Measurements from ENCODE around the gene SCARB1.

Gene SCARB1

DNA sequence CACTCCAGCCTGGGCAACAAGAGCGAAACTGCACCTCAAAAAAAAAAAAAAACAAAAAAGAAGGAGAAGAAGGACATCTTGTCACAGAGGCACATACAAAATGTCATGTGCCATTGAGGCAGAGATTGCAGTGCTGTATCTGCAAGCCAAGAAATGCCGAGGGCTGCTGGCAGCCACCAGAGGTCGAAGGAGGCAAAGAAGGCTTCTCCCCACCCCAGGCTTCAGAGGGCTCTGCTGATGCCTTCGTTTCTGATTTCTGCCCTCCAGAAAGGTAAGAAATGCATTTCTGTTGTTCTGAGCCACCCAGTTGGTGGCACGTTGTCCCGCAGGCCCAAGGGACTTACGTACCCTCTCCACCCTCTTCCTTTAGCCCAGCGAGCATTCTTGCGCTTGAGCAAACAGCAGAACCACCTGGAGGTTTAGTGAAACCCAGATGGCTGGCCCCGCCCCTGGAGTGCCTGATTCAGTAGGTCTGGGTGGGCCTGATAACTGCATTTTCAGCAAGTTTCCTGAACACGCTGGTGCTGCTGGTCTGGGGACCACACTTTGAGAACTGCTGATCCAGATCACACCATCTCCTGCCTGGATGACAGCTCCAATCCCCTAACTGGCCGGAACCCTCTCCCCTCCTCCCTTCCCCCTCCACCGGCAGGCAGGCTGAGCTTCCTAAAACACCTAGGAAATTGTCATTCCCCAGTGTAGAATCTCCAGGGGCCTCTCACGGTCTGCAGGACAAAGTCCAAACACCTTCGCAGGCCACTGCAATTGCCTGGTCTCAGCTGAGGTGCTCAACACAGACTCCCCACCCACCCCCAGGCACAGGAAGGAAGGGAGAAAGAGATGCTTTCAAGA, 21.1 kb upstream of the SCARB1 start:
- DNase-seq, result peak in 1 of 4 experiments; percentile 32

GRCh38 chr12:124883263-124884130, 19.8 kb upstream of the SCARB1 start:
- DNase-seq, result no peak

DNA sequence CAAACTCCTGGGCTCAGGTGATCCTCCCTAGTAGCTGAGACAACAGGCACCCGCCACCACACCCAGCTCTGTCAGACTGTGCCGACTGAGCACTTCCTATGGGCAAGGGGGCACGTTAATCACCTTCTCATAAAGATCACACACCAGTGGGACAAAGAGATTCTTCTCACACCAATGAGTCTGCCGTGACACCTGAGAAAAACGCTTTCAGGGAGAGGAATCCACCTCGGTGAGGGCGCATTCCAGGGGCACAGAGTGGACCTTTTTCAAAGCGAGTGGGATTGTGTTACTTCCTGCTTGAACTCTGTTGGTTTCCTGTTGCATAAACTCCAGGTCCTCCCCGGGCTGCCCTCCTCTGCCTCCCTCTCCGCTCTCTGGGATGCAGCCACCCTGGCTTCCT, 17.5 kb upstream of the SCARB1 start:
- peak in 3 of 4 experiments; percentile 53 to 68 (median 67) for DNase-seq

GRCh38 chr12:124880335-124880734, 16.7 kb upstream of the SCARB1 start:
- peak; percentile 49 to 75 (median 70) for DNase-seq

DNA sequence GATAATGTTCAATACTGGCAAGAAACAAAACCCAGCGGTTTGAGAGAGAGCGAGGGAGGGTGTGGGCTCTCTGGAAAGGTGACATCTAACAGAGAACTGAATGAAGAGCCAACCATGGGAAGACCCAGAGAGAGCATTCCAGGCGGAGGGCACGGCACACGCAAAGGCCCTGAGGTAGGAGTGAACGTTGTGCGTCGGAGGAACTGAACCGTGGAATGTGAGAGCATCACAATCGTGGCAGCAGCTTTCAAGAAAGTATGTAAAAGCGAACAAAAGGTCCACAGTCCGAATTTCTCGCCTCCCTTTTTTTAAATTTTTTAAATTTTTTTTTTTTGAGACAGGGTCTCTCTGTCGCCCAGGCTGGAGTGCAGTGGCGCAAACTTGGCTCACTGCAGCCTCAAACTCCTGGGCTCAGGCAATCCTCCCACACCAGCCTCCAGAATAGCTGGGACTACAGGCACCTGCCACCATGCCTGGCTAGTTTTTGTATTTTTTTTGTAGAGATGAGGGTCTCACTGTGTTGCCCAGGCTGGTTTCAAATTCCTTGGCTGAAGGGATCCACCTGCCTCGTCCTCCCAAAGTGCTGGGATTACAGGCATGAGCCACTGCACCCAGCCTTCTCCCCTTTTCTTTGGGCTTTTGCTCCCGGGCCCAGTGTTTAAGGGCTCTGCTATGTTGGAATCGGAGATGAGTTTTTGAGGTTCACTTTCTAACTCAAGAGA, 15.3 kb upstream of the SCARB1 start:
- DNase-seq, result no peak

DNA sequence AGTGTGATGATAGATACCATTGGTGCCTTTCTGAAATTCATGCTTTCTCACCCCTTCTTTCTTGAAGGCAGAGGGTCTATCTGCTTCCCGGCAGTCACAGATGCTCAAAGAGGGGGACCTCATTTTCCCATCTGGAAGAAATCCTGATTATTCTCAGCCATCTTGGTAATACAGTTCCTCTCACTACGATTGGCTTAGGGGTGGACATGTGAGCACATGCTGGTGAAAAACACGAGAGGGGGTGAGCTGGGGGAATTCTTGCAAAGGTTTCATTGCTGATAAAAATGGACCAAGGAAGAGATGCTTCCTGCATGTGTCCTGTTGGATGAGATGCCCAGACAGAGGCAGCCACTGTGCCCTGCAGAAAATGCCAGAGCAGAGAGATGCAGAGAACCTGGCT, 13.8 kb upstream of the SCARB1 start:
- DNase-seq, result no peak

DNA sequence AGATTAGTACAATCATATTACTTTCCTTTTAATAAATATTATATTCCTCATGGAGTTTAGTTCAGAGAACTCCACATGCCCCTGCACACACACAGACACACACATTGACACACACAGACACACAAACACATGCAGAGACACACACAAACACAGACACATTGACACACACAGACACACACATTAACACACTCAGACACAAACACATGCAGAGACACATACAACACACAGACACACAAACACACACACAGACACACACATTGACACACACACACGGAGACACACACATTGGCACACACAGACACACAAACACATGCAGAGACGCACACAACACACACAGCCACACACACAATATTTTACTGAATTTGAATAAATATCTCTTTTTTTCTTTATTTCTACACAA, 12.5 kb upstream of the SCARB1 start:
- no peak for DNase-seq

DNA sequence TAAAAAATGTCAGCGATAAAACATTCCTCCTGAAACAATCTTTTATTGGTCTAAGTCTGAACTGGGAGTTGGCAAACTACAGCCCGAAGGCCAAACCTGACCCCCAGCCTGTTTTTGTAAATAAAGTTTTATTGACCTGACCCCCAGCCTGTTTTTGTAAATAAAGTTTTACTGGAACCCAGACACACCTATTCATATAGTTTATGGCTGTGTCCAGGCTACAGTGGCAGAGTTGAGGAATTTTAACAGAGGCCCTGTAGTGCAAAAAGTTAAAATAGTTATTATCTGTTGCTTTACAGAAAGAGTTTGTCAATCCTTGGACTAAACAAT, 12.1 kb upstream of the SCARB1 start:
- DNase-seq, result no peak

GRCh38 chr12:124874988-124875802, 11.5 kb upstream of the SCARB1 start:
- no peak for DNase-seq

DNA sequence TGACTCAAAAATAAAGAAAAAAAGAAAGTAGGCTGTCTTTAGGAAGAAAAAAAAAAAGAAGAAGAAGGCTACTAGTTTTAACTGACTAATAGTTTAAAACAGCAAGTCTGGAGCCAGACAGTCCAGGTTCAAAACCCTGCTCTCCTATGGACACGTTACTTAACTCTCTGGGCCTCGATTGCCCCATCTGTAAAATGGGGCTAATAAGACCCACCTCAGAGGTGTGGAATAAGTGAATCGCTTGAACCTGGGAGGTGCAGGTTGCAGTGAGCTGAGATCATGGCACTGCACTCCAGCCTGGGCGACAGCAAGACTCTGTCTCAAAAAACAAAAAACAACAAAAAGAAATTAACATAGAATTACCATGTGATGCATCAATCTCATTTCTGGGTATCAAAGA, 10.5 kb upstream of the SCARB1 start:
- no peak for DNase-seq

GRCh38 chr12:124872068-124872719, 8.5 kb upstream of the SCARB1 start:
- no peak for DNase-seq

GRCh38 chr12:124871297-124871696, 7.6 kb upstream of the SCARB1 start:
- no peak for DNase-seq

GRCh38 chr12:124870515-124870914, 6.9 kb upstream of the SCARB1 start:
- no peak for DNase-seq

- peak; percentile 88 to 95 (median 92) for DNase-seq
These were observed 5.5 kb upstream of the SCARB1 start for GRCh38 chr12:124869059-124869665.

DNA sequence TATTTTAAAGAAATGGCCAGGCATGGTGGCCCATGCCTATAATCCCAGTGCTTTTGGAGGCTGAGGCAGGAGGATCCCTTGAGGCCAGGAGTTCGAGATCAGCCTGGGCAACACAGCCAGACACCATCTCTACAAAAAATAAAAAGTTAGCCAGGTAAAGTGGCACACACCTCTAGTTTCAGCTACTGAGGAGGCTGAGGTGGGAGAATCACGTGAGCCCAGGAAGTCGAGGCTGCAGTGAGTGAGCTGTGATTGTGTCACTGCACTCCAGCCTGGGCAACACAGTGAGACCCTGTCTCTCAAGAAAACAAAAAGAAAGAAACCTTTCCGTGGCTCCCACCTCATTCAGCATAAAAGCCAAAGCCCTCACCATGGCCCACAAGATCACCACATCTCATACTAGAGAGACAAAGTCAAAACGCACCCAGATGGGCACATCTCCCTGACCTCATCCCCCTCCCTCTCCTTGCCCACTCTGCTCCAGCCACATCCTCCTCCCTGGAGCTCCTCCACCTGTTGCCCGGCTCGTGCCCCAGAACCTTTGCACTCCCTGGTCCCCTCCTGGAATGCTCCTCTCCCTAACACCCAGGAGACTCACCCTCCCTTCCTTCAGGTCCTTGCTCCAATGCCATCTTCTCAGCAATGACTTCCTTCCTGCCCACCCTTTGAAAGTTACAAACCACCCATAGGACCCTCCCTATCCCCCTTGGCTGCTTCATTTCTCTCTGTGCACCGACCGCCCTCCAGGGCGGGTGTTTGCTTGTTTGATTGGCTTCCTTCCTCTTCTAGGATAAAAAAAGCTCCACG, 4.8 kb upstream of the SCARB1 start:
- no peak for DNase-seq

DNA sequence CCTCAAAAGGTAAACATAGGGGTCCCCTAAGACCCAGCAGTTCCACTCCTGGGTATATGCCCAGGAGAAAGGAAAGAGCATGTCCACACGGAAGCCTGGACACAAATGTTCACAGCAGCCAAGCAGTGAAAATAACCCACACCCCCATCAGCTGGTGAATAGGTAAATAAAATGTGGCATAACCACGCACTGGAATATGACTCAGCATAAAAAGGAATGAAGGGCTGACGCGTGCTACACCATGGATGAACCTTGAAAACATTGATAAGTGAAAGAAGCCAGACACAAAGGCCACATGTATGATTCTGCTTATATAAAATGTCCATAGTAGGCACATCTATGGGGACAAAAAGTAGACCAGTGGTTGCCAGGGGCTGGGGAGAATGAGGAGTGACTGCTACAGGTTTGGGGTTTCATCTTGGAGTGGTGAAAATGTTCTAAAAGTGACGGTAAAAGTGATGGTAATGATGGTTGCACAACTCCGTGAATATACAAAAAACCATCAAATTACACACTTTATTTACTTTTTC, 3.8 kb upstream of the SCARB1 start:
- no peak for DNase-seq

- DNase-seq, result no peak
These were observed 3.3 kb upstream of the SCARB1 start for GRCh38 chr12:124866883-124867400.

- DNase-seq, result no peak
These were observed 2.7 kb upstream of the SCARB1 start for GRCh38 chr12:124866195-124866882.

DNA sequence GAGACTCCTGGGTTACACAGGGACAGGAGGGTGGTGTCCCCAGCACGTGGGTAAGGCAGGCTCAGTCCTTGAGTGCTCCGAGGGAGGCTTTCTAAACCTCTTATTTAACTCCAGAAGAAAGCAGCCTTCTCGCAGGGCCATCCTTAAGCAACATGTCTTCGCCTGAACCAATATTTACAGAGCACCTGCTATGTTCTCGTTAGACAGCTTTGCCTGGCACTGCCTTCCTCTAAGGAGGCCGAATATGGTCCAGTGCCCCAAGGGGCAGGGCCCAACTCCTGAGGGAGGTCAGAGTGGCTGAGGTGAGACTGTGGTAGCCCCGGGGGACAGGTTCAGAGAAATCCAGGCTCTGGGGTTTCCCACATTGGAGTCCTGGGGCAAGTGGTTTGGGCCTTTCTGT, 2.1 kb upstream of the SCARB1 start:
- no peak for DNase-seq

All from suppressor macrophage (primary cell).